Caco-2 (cell line): ENCODE measurements around the gene CASQ2. TPM values are rescaled to one million over a fixed set of nuclear protein-coding genes. Genes with fewer than 3 reads are reported as not detected.

Source experiments
- BruUV-seq: library from RNA; stranded (reverse); fragments of 400-500 nt; replicated peaks from 2 replicates; lab custom pipeline; 2021; lab: Mats Ljungman, UMichigan
- CTCF ChIA-PET: fragments of 300-600 bp; sonication (Branson Sonifier 250); formaldehyde crosslinking; loops from one replicate; lab custom pipeline; 2022; ENCODE audit warnings: antibody characterized with exemption; lab: Charles Lee
- POLR2A ChIA-PET: fragments of 300-600 bp; sonication (Branson Sonifier 250); formaldehyde crosslinking; loops from one replicate; lab custom pipeline; 2022; ENCODE audit warnings: antibody characterized with exemption; lab: Charles Lee
- DNase-seq, 2 experiments: peaks; one replicate each; pipeline versions ENCODE4 v3.0.0 to v3.0.0-alpha.2; 2020 to 2022
- H3K27me3 ChIP-seq: replicated peaks from 2 replicates; pipeline ENCODE4 v1.6.0; 2011; ENCODE audit warnings: low read length; ENCODE audit not compliant: control insufficient read depth, insufficient read depth
- H3K36me3 ChIP-seq: 2 replicates; pipeline ENCODE4 v1.5.1; 2011; ENCODE audit warnings: low read length; ENCODE audit not compliant: control insufficient read depth, insufficient read depth
- H3K4me1 ChIP-seq: fragments of 250-450 bp; sonication (Bioruptor Pico); 2 replicates; pipeline ENCODE4 v1.5.1; 2020; ENCODE audit warnings: mild to moderate bottlenecking
- H3K4me3 ChIP-seq: 2 replicates; pipeline ENCODE4 v1.5.1; 2011; ENCODE audit warnings: low read depth, mild to moderate bottlenecking, control low read depth, low read length
- H3K9me3 ChIP-seq: fragments of 250-450 bp; sonication (Bioruptor Pico); 2 replicates; pipeline ENCODE4 v1.5.1; 2020; ENCODE audit warnings: mild to moderate bottlenecking, moderate library complexity
- H3K27ac Mint-ChIP-seq: one replicate; pipeline ENCODE4 v1.8.0; 2022; ENCODE audit warnings: mixed read lengths; ENCODE audit not compliant: unreplicated experiment
- H3K27me3 Mint-ChIP-seq: one replicate; pipeline ENCODE4 v1.8.0; 2022; ENCODE audit warnings: mixed read lengths; ENCODE audit not compliant: insufficient read depth, unreplicated experiment
- H3K36me3 Mint-ChIP-seq: one replicate; pipeline ENCODE4 v1.8.0; 2022; ENCODE audit warnings: mild to moderate bottlenecking, mixed read lengths; ENCODE audit not compliant: insufficient read depth, unreplicated experiment
- H3K4me1 Mint-ChIP-seq: one replicate; pipeline ENCODE4 v1.8.0; 2022; ENCODE audit warnings: low read depth, mixed read lengths; ENCODE audit not compliant: unreplicated experiment
- H3K4me3 Mint-ChIP-seq: one replicate; pipeline ENCODE4 v1.8.0; 2022; ENCODE audit warnings: mild to moderate bottlenecking, moderate library complexity, mixed read lengths; ENCODE audit not compliant: unreplicated experiment
- H3K9me3 Mint-ChIP-seq: one replicate; pipeline ENCODE4 v1.8.0; 2022; ENCODE audit warnings: mixed read lengths; ENCODE audit not compliant: unreplicated experiment
- CTCF ChIP-seq, 2 experiments: fragments of 200-600 bp in 1 of 2; IDR thresholded peaks; 1 replicate in 1 of 2; 2 replicates in 1 of 2; pipeline versions ENCODE4 v1.5.1 to v1.8.0; 2011 to 2022; ENCODE audit warnings: antibody characterized with exemption in 1 of 2, control low read depth in 1 of 2, inconsistent platforms in 1 of 2, low read depth in 1 of 2, low read length in 1 of 2, mild to moderate bottlenecking in 1 of 2, moderate library complexity in 1 of 2; ENCODE audit not compliant: insufficient read depth in 1 of 2, severe bottlenecking in 1 of 2, unreplicated experiment in 1 of 2
- intact Hi-C: fragments of 100-400 bp; cut with micrococcal nuclease; formaldehyde crosslinking; loops from one replicate; pipeline ENCODE4 v1.10.0; 2022; ENCODE audit not compliant: unreplicated experiment
- total RNA-seq: library from RNA; stranded (reverse); gene quantifications from 2 replicates; pipeline ENCODE4 v1.2.3, GENCODE V29; 2022

The CASQ2 gene
- total RNA-seq, 1 experiment from 2014 or later, result 0.18 TPM

- Mint-ChIP-seq H3K27me3 (no peaks in the 10 kb centered on the region), H3K4me3 (no peak overlapping the region), H3K27ac (no peak overlapping the region), H3K9me3 (no peaks in the 10 kb centered on the region), H3K36me3 (no peaks in the 10 kb centered on the region), H3K4me1 (no peaks in the 10 kb centered on the region)
- Histone ChIP-seq H3K9me3 (no peaks in the 10 kb centered on the region), H3K36me3 (no peaks in the 10 kb centered on the region), H3K27me3 (no peaks in the 10 kb centered on the region), H3K4me3 (no peak overlapping the region), H3K4me1 (no peaks in the 10 kb centered on the region)
- BruUV-seq, result no TSS peak
- no peak for DNase-seq
- intact Hi-C loops, result no loop called here
- ChIA-PET POLR2A (no interaction called here), CTCF (no interaction called here)
- no peak for TF ChIP-seq CTCF (IDR thresholded peaks at IDR 0.05; ENCODE audit: insufficient read depth in 1 of 2, low read depth in 1 of 2, low read length in 1 of 2, severe bottlenecking in 1 of 2, unreplicated experiment in 1 of 2)
Observed at GRCh38 chr1:115740811-115741210, 27.7 kb downstream of the CASQ2 start.

GRCh38 chr1:115732316-115732715 lies 36.2 kb downstream of the CASQ2 start:
- no peak for DNase-seq
- no peaks in the 10 kb centered on the region for H3K27me3 Mint-ChIP-seq
- H3K36me3 ChIP-seq, result no peaks in the 10 kb centered on the region
- CTCF ChIA-PET, result no interaction called here
- no peak for TF ChIP-seq CTCF (IDR thresholded peaks at IDR 0.05; ENCODE audit: insufficient read depth in 1 of 2, low read depth in 1 of 2, low read length in 1 of 2, severe bottlenecking in 1 of 2, unreplicated experiment in 1 of 2)
- peaks cover 4% of the 10 kb centered on the region; the same call in 1 of the 2 replicates for H3K4me1 ChIP-seq
- no peaks in the 10 kb centered on the region for H3K9me3 ChIP-seq
- H3K4me1 Mint-ChIP-seq, result peaks cover 9% of the 10 kb centered on the region
- no peak overlapping the region for H3K27ac Mint-ChIP-seq
- H3K9me3 Mint-ChIP-seq, result no peaks in the 10 kb centered on the region
- no TSS peak for BruUV-seq
- no peaks in the 10 kb centered on the region for H3K27me3 ChIP-seq
- H3K36me3 Mint-ChIP-seq, result peaks cover 4% of the 10 kb centered on the region
- POLR2A ChIA-PET, result no interaction called here
- intact Hi-C loops, result no loop called here
- no peak overlapping the region for H3K4me3 Mint-ChIP-seq
- H3K4me3 ChIP-seq, result no peak overlapping the region

DNA sequence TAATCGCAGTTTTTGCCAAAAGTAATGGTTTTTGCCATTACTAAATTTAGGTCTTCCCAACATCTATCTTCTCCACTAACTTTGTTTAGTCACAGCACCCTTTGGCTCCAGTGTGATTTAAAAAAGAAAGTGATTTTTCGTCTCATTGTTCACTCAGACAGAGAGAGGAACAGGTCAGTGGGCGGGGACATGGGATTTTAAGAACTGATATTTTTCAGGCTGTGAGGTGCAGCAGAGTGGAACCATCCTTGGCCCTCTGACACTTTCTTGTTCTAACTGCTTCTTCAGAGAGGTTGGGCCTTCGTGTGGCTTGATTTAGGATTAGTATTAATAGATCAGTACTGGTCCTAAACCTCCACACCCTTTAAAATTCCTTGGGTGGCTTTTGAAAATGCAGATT lies 38.8 kb downstream of the CASQ2 start:
- ChIA-PET CTCF (no interaction called here), POLR2A (no interaction called here)
- no peak for DNase-seq
- Mint-ChIP-seq H3K36me3 (peaks cover 4% of the 10 kb centered on the region), H3K9me3 (no peaks in the 10 kb centered on the region), H3K4me1 (peaks cover 9% of the 10 kb centered on the region), H3K27me3 (no peaks in the 10 kb centered on the region), H3K27ac (no peak overlapping the region), H3K4me3 (no peak overlapping the region)
- Histone ChIP-seq H3K9me3 (no peaks in the 10 kb centered on the region), H3K4me1 (peaks cover 4% of the 10 kb centered on the region; the same call in 1 of the 2 replicates), H3K4me3 (no peak overlapping the region), H3K27me3 (no peaks in the 10 kb centered on the region), H3K36me3 (no peaks in the 10 kb centered on the region)
- BruUV-seq, result no TSS peak
- intact Hi-C loops, result no loop called here
- TF ChIP-seq CTCF (IDR thresholded peaks at IDR 0.05; ENCODE audit: insufficient read depth in 1 of 2, low read depth in 1 of 2, low read length in 1 of 2, severe bottlenecking in 1 of 2, unreplicated experiment in 1 of 2), result no peak
